Activated T-helper 2 cell treated with anti-CD3 and anti-CD28 coated beads, Interferon-gamma antibody, Interleukin-2, Interleukin-4, amounts not matched to agents 10 μg/mL and 5 μg/mL and 100 μg/mL, durations not matched to agents 14 hours and 24 hours and 36 hours (primary cell): ENCODE results near the gene SLC35F1. TPM values are rescaled to one million over a fixed set of nuclear protein-coding genes. Genes with fewer than 3 reads are reported as not detected.
"Not testable (repeated sequence)": the region's sequence is repeated elsewhere in the genome, so short reads cannot be mapped to it uniquely, and the experiment has no call there.

Experiments
- DNase-seq: peaks from one replicate; pipeline ENCODE4 v3.0.0; 2021; ENCODE audit warnings: low spot score
- H3K27ac Mint-ChIP-seq: one replicate; pipeline ENCODE4 v1.8.0; 2021; ENCODE audit warnings: mixed read lengths
- H3K27me3 Mint-ChIP-seq: one replicate; pipeline ENCODE4 v1.8.0; 2021; ENCODE audit warnings: low read depth, mixed read lengths
- H3K36me3 Mint-ChIP-seq: one replicate; pipeline ENCODE4 v1.8.0; 2021; ENCODE audit warnings: low read depth, mixed read lengths
- H3K4me1 Mint-ChIP-seq: one replicate; pipeline ENCODE4 v1.8.0; 2021; ENCODE audit warnings: low read depth, mixed read lengths
- H3K4me3 Mint-ChIP-seq: one replicate; pipeline ENCODE4 v1.8.0; 2021; ENCODE audit warnings: low read depth, mild to moderate bottlenecking, moderate library complexity, mixed read lengths
- H3K9me3 Mint-ChIP-seq: one replicate; pipeline ENCODE4 v1.8.0; 2021; ENCODE audit warnings: mixed read lengths
- intact Hi-C: fragments of 100-400 bp; cut with micrococcal nuclease; formaldehyde crosslinking; loops from one replicate; pipeline ENCODE4 v1.15.1; 2023
- total RNA-seq: library from RNA; stranded (reverse); gene quantifications from 2 replicates; pipeline ENCODE4 v1.2.3, GENCODE V29; 2022

Gene SLC35F1
- total RNA-seq, 1 donor from 2014 or later, result 0.09 TPM

DNA sequence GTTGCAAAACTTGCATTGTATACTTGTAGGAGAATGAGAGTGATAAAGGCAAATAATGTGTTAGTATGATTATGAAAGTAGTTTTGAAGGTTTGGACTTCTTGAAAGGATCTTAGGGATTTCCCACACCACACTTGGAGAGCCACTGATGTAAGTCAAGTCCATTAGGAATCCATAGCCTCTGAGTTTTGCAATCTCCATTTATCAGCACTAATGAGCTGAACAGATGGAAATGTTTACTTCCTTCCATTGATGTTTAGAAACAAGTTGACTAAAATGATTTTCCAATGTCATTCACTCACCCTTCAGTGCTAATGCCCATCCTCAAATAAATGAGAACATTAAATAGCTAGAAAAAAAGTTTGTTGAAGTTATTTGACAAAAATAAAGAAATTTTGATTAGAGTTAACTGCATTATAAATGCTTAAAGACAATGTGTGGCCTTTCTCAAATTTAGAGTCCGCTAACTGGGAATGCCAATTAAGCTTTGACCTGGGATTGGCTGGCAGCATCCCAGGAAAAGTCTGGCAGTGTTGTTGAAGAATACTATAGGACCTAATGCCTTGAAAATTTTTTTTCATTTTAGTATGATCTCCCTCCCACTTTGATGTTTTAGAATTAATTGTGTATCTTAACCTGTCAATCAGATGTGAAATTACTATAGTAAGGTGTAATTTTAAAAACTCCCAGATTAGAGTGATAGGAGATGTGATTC is 68.0 kb downstream of the SLC35F1 start:
- H3K27ac Mint-ChIP-seq, result no peak overlapping the region
- DNase-seq, result no peak
- no peak overlapping the region for H3K4me3 Mint-ChIP-seq
- H3K4me1 Mint-ChIP-seq, result no peaks in the 10 kb centered on the region
- intact Hi-C loops, result no loop called here
- H3K36me3 Mint-ChIP-seq, result no peaks in the 10 kb centered on the region
- peaks cover 8% of the 10 kb centered on the region for H3K27me3 Mint-ChIP-seq
- H3K9me3 Mint-ChIP-seq, result peaks cover 4% of the 10 kb centered on the region

DNA sequence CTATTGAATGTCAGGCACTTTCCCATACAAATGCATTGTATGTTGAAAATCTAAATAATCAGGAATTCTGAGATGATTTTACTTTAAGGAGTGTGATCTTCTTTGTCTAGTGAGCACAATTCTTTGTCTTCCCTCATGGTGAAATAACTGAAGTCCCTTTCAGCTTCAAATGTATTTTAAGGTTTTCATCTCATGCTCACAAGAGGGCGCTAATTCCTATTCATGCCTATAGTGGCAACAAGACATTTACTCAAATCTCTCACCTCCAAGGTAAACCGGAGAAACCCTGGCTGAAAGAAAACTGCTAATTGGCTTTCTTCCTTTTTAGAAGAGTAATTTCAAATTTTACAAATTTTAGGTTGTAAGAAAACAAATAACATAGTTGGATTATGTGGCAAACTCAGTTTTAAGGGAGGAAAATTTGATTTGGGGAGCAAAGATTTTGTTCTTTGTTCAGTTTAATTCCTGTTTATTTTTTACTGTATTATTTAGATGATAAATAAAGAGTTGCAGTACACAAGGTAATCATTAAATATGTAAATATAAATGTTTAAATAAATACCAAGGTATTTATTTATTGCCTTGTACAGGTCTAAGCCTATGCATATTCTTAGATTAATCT is 69.1 kb downstream of the SLC35F1 start:
- H3K27me3 Mint-ChIP-seq, result peaks cover 11% of the 10 kb centered on the region
- no peak overlapping the region for H3K4me3 Mint-ChIP-seq
- H3K4me1 Mint-ChIP-seq, result no peaks in the 10 kb centered on the region
- H3K27ac Mint-ChIP-seq, result no peak overlapping the region
- no peak for DNase-seq
- H3K36me3 Mint-ChIP-seq, result no peaks in the 10 kb centered on the region
- peaks cover 4% of the 10 kb centered on the region for H3K9me3 Mint-ChIP-seq
- intact Hi-C loops, result loop anchor here (2.0 kb wide), 1 partner anchor 575 kb away; no protein-coding TSS in a partner anchor

DNA sequence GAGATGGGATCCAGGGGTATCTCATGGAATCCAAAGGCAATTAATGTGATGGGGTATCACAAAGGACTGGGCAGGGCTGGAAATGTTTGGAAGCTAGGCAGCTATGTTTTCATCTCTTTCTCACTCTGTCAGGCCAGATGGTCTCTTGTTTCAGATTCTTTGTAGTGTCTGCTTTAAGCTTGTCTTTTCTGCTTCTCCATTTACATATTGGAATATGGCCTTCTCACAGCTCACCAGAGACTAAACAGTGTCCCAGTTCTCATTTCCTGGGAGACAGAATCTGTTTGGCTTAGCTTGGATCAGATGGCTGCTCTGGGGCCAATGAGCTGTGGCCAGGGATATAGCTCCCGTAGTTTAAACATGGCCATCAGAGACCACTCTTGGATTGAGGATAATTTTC is 78.9 kb downstream of the SLC35F1 start:
- intact Hi-C loops, result no loop called here
- no peaks in the 10 kb centered on the region for H3K36me3 Mint-ChIP-seq
- H3K27ac Mint-ChIP-seq, result no peak overlapping the region

DNA sequence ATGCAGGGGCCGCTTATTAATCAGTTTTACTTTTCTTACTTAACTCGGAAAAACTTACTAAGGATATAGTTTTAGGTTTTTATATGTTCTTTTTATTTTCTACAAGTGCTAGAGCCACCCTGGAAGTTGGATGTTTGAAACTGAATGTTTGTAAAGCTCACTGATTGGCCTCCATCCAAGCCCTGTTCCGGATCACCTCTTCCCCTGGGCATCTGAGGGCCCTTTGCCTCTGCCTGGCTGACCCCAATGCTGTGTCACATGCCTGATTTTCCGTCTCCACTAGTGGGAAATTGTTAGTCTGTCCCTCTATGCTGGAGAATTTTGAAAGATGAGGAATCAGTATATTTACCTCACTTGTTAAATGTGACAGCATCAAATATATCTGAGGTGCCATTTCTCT is 79.3 kb downstream of the SLC35F1 start:
- intact Hi-C loops, result no loop called here
- H3K4me1 Mint-ChIP-seq, result no peaks in the 10 kb centered on the region
- no peaks in the 10 kb centered on the region for H3K27me3 Mint-ChIP-seq
- DNase-seq, result no peak
- no peak overlapping the region for H3K27ac Mint-ChIP-seq
- H3K4me3 Mint-ChIP-seq, result no peak overlapping the region
- no peaks in the 10 kb centered on the region for H3K36me3 Mint-ChIP-seq
- H3K9me3 Mint-ChIP-seq, result no peaks in the 10 kb centered on the region

More for the DNA sequence above, 78.9 kb downstream of the SLC35F1 start:
- Mint-ChIP-seq H3K27me3 (peaks cover 4% of the 10 kb centered on the region), H3K9me3 (no peaks in the 10 kb centered on the region), H3K4me1 (no peaks in the 10 kb centered on the region), H3K4me3 (no peak overlapping the region)
- no peak for DNase-seq

DNA sequence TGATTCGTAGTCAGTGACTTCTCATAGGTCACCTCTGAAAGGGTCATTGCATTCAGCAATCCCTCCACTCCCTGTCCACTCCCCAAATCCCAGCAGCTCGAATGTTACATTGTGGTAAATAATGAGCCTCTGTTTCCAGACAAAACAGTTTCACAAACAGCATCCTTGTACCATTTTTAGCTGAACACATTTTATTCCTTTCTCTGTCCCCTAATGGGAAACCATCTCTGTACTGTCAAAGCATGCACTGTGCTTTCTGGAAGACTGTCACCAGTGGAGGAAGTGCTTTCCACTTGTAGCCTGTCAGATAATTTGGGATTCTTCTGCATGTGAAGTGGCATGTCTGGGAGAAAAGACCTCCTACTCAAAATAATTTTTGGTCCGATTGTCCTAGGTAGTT is 82.0 kb downstream of the SLC35F1 start:
- Mint-ChIP-seq H3K27me3 (peaks cover 2% of the 10 kb centered on the region), H3K27ac (no peak overlapping the region), H3K4me3 (no peak overlapping the region), H3K9me3 (no peaks in the 10 kb centered on the region), H3K36me3 (no peaks in the 10 kb centered on the region), H3K4me1 (no peaks in the 10 kb centered on the region)
- intact Hi-C loops, result no loop called here
- no peak for DNase-seq

DNA sequence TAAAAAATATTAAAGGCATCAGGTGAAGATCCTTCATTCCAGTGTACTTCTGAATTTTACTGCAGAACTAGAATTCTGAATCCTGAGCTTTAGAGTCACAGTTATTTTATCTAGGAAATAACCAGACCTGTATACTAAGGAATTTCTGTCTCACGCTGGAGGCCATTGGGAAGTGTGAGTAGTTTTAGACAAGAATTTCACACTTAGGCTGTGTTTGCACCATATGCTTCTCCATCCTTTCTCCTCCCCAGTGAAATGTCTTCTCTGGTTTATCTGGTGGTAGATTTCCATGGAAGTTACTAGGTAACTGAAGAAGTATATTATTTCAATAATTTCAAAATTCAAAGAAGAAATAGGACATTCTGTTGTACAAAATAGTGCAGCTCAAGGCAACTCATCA is 83.1 kb downstream of the SLC35F1 start:
- Mint-ChIP-seq H3K4me1 (no peaks in the 10 kb centered on the region), H3K9me3 (no peaks in the 10 kb centered on the region), H3K4me3 (no peak overlapping the region), H3K36me3 (no peaks in the 10 kb centered on the region), H3K27ac (no peak overlapping the region), H3K27me3 (peaks cover 2% of the 10 kb centered on the region)
- intact Hi-C loops, result no loop called here
- DNase-seq, result no peak

DNA sequence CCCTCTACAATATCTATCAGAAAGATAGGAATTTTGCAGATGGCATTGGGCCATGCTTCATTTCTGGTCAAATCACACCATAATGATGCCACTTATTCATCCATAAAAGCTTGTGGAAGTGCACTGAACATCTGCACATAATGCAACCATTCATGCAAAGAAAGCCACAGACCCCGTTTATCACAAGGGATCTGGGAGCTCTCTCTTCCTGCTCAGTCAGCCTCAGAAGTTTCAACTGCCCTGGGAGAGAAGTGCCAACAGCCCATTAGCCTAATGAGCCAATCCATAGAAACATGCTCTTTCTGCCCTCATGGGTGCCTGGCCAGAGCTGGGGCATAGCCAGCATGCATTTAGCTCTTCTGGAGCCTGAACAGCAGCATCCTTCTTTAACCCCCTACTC is 85.8 kb downstream of the SLC35F1 start:
- H3K27ac Mint-ChIP-seq, result no peak overlapping the region
- peaks cover 2% of the 10 kb centered on the region for H3K27me3 Mint-ChIP-seq
- no peak overlapping the region for H3K4me3 Mint-ChIP-seq
- H3K9me3 Mint-ChIP-seq, result no peaks in the 10 kb centered on the region
- intact Hi-C loops, result no loop called here
- no peaks in the 10 kb centered on the region for H3K4me1 Mint-ChIP-seq
- H3K36me3 Mint-ChIP-seq, result no peaks in the 10 kb centered on the region
- no peak for DNase-seq

DNA sequence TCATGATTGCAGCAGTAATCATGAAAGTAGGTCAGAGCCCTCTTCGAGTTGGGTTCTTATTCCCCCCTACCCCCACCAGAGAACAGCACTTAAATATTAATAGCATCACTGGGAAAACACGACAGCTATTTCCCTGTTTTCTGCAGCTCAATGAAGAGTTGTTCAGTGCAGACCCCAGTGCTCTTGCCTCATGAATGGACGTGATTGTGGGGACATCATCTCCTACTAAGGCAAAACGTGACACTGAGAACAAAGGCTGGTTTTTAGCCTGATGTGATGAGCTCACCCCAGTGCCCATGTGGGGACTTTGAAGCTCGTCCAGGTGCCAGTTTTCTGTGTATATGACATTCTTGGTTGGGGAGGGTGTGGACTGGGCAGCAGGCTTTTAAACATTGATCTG is 105.9 kb downstream of the SLC35F1 start:
- Mint-ChIP-seq H3K9me3 (peaks cover 11% of the 10 kb centered on the region), H3K27ac (no peak overlapping the region), H3K27me3 (no peaks in the 10 kb centered on the region), H3K36me3 (no peaks in the 10 kb centered on the region), H3K4me3 (no peak overlapping the region), H3K4me1 (no peaks in the 10 kb centered on the region)
- DNase-seq, result no peak
- intact Hi-C loops, result no loop called here

DNA sequence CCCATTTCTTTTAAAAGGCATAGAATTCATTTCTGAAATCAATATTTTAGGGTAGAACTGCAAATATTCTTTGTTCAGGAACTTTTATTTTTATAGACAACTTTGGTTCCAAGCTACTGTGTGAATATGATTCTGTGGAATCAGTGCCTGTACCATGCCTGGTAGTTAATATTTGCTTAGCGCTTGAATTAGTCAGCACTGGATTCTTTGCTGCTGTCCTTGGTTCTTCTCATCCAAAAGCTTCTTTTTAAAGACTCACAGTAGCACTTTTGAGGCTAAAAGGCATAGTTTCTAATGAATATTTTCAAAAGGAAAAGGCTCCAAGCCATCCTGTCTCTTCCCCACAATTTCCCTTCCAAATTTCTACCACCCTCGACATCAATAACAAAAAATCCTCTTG is 109.5 kb downstream of the SLC35F1 start:
- DNase-seq, result no peak
- Mint-ChIP-seq H3K27me3 (no peaks in the 10 kb centered on the region), H3K4me3 (no peak overlapping the region), H3K27ac (no peak overlapping the region), H3K36me3 (no peaks in the 10 kb centered on the region), H3K4me1 (no peaks in the 10 kb centered on the region), H3K9me3 (no peaks in the 10 kb centered on the region)
- intact Hi-C loops, result no loop called here

DNA sequence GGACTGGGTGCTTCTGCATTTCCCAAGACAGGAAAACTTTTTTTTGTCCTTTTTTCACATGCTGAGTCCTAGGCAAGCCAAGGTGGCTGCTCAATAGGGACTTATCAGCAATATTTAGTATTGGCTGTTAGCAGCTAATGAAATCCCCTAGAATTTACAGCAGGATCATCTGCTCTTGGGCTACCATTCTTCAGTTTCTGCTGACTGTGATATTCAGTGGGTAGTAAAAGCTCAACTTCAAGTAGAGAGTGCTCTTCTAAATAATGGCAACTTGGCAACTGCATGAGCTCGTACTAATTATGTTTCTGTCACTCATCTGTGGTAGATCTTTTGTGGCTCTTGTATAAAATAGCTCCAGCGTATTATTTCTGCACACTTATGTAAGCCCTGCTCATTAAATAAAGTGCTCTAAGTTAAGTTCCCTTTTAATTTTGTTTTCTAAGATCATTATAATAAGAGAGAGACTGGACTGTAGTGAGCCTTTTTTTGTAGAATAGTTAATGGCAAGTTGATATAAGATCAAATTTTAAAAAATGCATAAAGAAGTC is 110.3 kb downstream of the SLC35F1 start:
- Mint-ChIP-seq H3K36me3 (no peaks in the 10 kb centered on the region), H3K9me3 (no peaks in the 10 kb centered on the region), H3K4me1 (no peaks in the 10 kb centered on the region), H3K4me3 (no peak overlapping the region), H3K27ac (no peak overlapping the region), H3K27me3 (no peaks in the 10 kb centered on the region)
- intact Hi-C loops, result no loop called here
- no peak for DNase-seq

DNA sequence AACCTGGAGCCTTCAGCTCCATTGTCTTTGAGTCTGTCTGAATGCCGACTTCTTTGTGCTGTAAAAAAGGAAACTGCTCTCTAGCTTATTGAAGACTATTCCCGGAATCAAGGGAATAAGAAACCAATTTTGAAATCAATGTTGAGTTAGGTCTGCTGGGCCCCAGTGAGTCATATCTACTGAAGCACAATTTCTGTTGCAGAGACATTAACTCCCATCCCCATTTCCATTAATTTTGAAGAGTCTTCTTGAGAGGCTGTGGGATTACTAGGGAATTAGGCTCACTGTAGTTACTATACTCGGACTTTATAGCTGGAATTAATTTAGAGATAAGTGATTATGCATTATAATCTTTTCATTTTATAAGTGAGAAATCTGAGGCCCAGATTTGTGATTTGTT is 116.7 kb downstream of the SLC35F1 start:
- Mint-ChIP-seq H3K9me3 (no peaks in the 10 kb centered on the region), H3K27ac (no peak overlapping the region), H3K27me3 (no peaks in the 10 kb centered on the region), H3K36me3 (no peaks in the 10 kb centered on the region), H3K4me3 (no peak overlapping the region), H3K4me1 (no peaks in the 10 kb centered on the region)
- no peak for DNase-seq
- intact Hi-C loops, result no loop called here

DNA sequence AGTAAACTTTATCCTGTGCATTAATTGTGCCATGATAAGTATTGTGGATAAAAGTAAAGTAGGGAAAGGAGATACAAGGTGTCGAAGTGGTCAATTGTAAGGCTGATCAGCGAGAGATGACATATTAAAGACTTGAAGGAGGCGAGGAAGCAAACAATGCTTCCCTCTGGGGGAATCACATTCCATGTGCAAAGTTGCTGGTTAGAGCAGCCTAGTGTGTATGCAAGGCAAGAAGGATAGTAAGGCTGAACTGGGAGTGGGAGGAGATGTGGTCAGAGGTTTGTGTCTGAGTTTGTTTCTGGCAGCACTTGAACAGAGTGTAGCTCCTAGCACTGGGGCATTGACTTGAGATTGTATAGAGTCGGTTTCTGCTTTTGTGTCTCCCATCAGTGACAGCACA is 122.9 kb downstream of the SLC35F1 start:
- Mint-ChIP-seq H3K36me3 (no peaks in the 10 kb centered on the region), H3K27ac (no peak overlapping the region), H3K27me3 (no peaks in the 10 kb centered on the region), H3K4me3 (no peak overlapping the region), H3K9me3 (no peaks in the 10 kb centered on the region), H3K4me1 (no peaks in the 10 kb centered on the region)
- intact Hi-C loops, result no loop called here
- no peak for DNase-seq

DNA sequence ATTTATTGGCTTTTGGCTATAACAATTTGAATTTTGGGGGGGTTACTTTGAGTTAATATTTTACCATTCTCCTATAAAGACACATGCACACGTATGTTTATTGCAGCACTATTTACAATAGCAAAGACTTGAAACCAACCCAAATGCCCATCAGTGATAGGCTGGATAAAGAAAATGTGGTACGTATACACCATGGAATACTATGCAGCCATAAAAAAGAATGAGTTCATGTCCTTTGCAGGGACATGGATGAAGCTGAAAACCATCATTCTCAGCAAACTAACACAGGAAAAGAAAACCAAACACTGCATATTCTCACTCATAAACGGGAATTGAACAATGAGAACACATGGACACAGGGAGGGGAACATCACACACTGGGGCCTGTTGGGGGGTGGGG is 130.4 kb downstream of the SLC35F1 start:
- DNase-seq, H3K4me3 Mint-ChIP-seq, H3K27ac Mint-ChIP-seq, H3K4me1 Mint-ChIP-seq, H3K36me3 Mint-ChIP-seq, H3K27me3 Mint-ChIP-seq, H3K9me3 Mint-ChIP-seq, intact Hi-C loops: not testable (repeated sequence)
